AG04449 (cell line): ENCODE results near the gene FAM240A.

Source experiments
- CTCF ChIA-PET: fragments of 350-600 bp; formaldehyde crosslinking; extraction: SDS; loops from one replicate; lab custom pipeline; 2021; ENCODE audit warnings: antibody characterized with exemption; lab: Yijun Ruan, JAX
- POLR2A ChIA-PET: fragments of 400-600, 350-600 bp; formaldehyde crosslinking; extraction: SDS; loops from one replicate; lab custom pipeline; 2020; ENCODE audit warnings: antibody characterized with exemption, inconsistent platforms; lab: Yijun Ruan, JAX
- DNase-seq: peaks from one replicate; pipeline ENCODE4 v3.0.0-alpha.2; 2010; ENCODE audit warnings: low read depth, low spot score
- H3K4me3 ChIP-seq: 2 replicates; pipeline ENCODE4 v1.5.1; 2011; ENCODE audit warnings: low read depth, mild to moderate bottlenecking, control low read depth, low read length
- CTCF ChIP-seq: IDR thresholded peaks from one replicate; pipeline ENCODE4 v1.5.1; 2011; ENCODE audit warnings: mild to moderate bottlenecking, moderate library complexity, low read length, control low read depth, inconsistent platforms; ENCODE audit not compliant: insufficient read depth; ENCODE audit errors: missing control alignments

The FAM240A gene

DNA sequence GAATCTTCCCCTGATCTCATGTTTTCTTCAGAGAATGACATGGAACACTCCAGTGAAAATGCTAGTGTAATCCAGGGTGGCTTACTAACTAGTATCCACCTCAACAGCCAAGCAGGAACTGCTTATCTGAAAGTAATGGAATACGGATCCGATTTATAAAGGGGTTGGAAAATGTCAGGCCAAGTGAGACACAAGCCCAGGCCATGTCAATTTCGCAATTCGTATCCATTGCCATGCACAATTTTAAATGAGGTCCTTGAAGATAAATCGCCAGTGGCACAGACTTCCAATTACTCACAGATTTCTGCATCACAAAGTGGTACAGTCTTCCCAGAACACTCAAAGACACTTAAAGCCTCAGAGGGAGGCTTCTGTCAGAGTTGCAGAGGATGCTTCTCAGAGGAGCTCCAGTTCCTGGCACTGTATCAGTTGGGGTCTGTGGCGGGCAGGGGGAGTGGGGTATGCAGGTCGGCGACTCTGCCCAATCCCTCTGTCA lies 16.5 kb upstream of the FAM240A start:
- POLR2A ChIA-PET = no interaction called here
- TF ChIP-seq CTCF = no peak
- CTCF ChIA-PET = no interaction called here
- no peak overlapping the region for H3K4me3 ChIP-seq
- no peak for DNase-seq

GRCh38 chr3:46599590-46599989 lies 12.7 kb upstream of the FAM240A start:
- no peak for TF ChIP-seq CTCF
- H3K4me3 ChIP-seq = no peak overlapping the region
- DNase-seq = no peak
- ChIA-PET POLR2A (no interaction called here), CTCF (interaction anchor here (1.6 to 2.0 kb wide), 2 partner anchors 110 to 111 kb away, joined by 4 to 7 read pairs; no protein-coding TSS in a partner anchor)

DNA sequence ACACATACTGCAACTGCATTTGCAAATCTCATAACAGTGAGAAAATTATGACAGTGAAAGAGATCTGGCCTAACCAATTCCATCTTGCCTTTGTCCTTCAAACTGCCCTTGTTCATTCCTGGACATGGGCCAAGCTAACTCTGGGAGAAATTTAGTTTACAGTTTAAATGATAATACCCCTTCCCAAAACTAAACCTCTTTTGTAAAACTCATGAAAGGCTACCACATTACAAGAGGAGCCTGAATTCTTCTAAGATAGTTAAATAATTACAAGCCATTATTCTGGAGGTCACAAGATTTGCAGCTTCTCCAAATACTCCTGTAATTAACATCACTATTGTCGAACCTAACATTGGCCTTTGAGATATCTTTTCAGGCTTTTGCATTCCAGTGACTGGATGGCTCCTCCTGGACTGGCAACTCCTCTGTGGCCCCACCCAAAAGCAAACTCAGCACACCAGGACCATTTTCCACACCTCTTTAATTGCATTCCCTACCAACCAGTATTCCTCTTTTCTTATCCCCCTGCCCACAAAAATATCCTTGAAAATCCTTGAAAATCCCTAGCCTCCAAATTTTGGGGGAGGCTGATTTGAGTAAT lies 8.8 kb upstream of the FAM240A start:
- H3K4me3 ChIP-seq = no peak overlapping the region
- ChIA-PET POLR2A (no interaction called here), CTCF (interaction anchor here (1.5 kb wide), 1 partner anchor 26 kb away, joined by 4 read pairs; no protein-coding TSS in a partner anchor)
- no peak for DNase-seq
- no peak for TF ChIP-seq CTCF

- DNase-seq = no peak
- POLR2A ChIA-PET = no interaction called here
- CTCF ChIA-PET = interaction anchor here (1.6 kb wide), 1 partner anchor 116 kb away, joined by 7 read pairs; no protein-coding TSS in a partner anchor
- TF ChIP-seq CTCF = no peak
- H3K4me3 ChIP-seq = no peak overlapping the region
These were observed 8.2 kb upstream of the FAM240A start for GRCh38 chr3:46604127-46604526.

DNA sequence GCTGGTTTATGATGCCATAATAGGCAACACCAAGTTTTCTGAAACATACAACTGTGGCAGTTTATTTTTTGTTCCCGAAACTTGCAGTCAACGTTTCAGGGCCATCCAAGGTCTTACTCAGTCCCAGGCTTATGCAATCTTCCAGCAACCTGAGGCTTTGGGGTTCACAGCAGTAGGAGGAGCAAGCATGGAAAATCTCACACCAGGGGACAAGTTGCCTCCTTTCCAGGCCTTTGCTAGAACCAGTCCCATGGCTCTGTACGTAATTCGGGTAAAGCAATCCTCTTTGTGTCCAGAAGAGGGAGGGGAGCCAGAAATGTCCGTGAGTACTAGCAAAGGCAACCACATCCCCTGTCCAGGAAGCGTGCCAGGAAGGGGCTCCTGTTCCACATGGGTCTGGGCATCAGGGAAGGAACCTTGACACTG lies 4.7 kb upstream of the FAM240A start:
- no peak for DNase-seq
- H3K4me3 ChIP-seq = no peak overlapping the region
- no peak for TF ChIP-seq CTCF
- ChIA-PET POLR2A (no interaction called here), CTCF (interaction anchor here (1.6 to 2.1 kb wide), 2 partner anchors 22 to 118 kb away, joined by 4 to 6 read pairs; no protein-coding TSS in a partner anchor)

DNA sequence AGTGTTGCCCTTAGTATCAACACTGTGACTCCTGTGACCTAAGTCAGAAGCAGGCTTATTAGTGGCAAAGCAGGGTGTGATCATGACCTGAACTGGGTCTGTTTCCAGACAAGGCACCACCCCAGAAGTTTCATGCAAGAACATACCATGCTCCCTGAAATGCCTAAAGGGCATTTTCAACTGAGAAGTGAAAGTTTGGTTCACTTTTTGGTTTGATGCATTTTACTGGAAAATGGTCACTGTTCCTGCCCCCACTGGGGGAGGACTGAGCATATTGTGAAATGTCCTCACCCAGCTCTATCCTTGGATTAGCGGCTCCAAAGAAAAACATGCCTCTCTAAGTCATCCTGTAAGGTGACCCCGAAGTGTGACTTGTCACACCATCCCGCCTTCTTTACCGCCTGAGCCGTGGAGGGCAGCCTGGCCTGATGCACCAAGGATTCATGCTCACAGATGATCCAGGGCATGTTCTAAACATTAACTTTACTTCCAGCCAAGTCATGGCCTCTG lies 3.1 kb upstream of the FAM240A start:
- ChIA-PET POLR2A (no interaction called here), CTCF (interaction anchor here (1.5 to 2.1 kb wide), 3 partner anchors 20 to 120 kb away, joined by 4 to 6 read pairs (median 6); no protein-coding TSS in a partner anchor)
- DNase-seq = no peak
- no peak for TF ChIP-seq CTCF
- no peak overlapping the region for H3K4me3 ChIP-seq
